SK-N-SH (cell line): Measurements from ENCODE around the gene NOP16. TPM values are rescaled to one million over a fixed set of nuclear protein-coding genes. Genes with fewer than 3 reads are reported as not detected.

Experiments
- CTCF ChIA-PET: fragments of 300-600, 350-600 bp; formaldehyde crosslinking; extraction: SDS; loops from one replicate; lab custom pipeline; 2021; lab: Yijun Ruan, JAX
- POLR2A ChIA-PET: fragments of 350-600 bp; sonication (Branson Sonifier 250); formaldehyde crosslinking; extraction: SDS; loops from one replicate; lab custom pipeline; 2020; ENCODE audit warnings: antibody characterized with exemption, inconsistent platforms; lab: Yijun Ruan, JAX
- DNase-seq: peaks from one replicate; pipeline ENCODE4 v3.0.0; 2012
- H2AFZ ChIP-seq: fragments of 200-600 bp; sonication (generic); 2 replicates; pipeline ENCODE4 v1.8.1; 2016; ENCODE audit warnings: antibody characterized with exemption, mild to moderate bottlenecking, low read depth
- H3F3A ChIP-seq: fragments of 200-600 bp; sonication (generic); replicated peaks from 2 replicates; pipeline ENCODE3; 2016; ENCODE audit warnings: antibody characterized with exemption, mild to moderate bottlenecking; ENCODE audit not compliant: insufficient read depth
- H3K27ac ChIP-seq, 2 experiments: fragments of 200-500 bp in 1 of 2; fragments of 200-600 bp in 1 of 2; sonication (Bioruptor generic) in 1 of 2; sonication (generic), shearing (Covaris generic) in 1 of 2; 2 replicates each; pipeline versions ENCODE4 v1.5.1 to v1.6.1; 2014 to 2016; ENCODE audit warnings: low read depth in 2 of 2, inconsistent platforms in 1 of 2, low read length in 1 of 2, mild to moderate bottlenecking in 1 of 2, mixed read lengths in 1 of 2
- H3K27me3 ChIP-seq: fragments of 200-600 bp; sonication (generic), shearing (Covaris generic); 2 replicates; pipeline ENCODE4 v1.6.1; 2016; ENCODE audit warnings: mixed run types; ENCODE audit not compliant: insufficient read depth
- H3K36me3 ChIP-seq, 2 experiments: fragments of 200-500 bp in 1 of 2; fragments of 200-600 bp in 1 of 2; sonication (Bioruptor generic) in 1 of 2; sonication (generic) in 1 of 2; replicated peaks in 1 of 2; 2 replicates each; pipeline versions ENCODE3 to v1.5.1; 2014 to 2016; ENCODE audit warnings: low read length in 1 of 2, mild to moderate bottlenecking in 1 of 2; ENCODE audit not compliant: insufficient read depth in 2 of 2, control insufficient read depth in 1 of 2
- H3K4me1 ChIP-seq, 2 experiments: fragments of 200-500 bp in 1 of 2; fragments of 200-600 bp in 1 of 2; sonication (Bioruptor generic) in 1 of 2; sonication (generic), shearing (Covaris generic) in 1 of 2; 2 replicates each; pipeline versions ENCODE4 v1.5.1 to v1.6.1; 2014 to 2016; ENCODE audit warnings: low read depth in 1 of 2, low read length in 1 of 2, mixed run types in 1 of 2; ENCODE audit not compliant: insufficient read depth in 2 of 2, control insufficient read depth in 1 of 2
- H3K4me2 ChIP-seq: fragments of 200-600 bp; sonication (generic), shearing (Covaris generic); 2 replicates; pipeline ENCODE4 v1.6.1; 2017; ENCODE audit warnings: mixed run types
- H3K4me3 ChIP-seq, 2 experiments: fragments of 200-500 bp in 1 of 2; fragments of 200-600 bp in 1 of 2; sonication (Bioruptor generic) in 1 of 2; sonication (generic), shearing (Covaris generic) in 1 of 2; 2 replicates each; pipeline versions ENCODE4 v1.5.1 to v1.8.1; 2014 to 2016; ENCODE audit warnings: low read depth in 2 of 2, inconsistent platforms in 1 of 2, low read length in 1 of 2, mild to moderate bottlenecking in 1 of 2, mixed read lengths in 1 of 2, moderate library complexity in 1 of 2
- H3K79me2 ChIP-seq: fragments of 200-600 bp; sonication (generic); 2 replicates; pipeline ENCODE4 v1.8.1; 2017; ENCODE audit warnings: mild to moderate bottlenecking; ENCODE audit not compliant: insufficient read depth
- H3K9ac ChIP-seq: fragments of 200-600 bp; sonication (generic); 2 replicates; pipeline ENCODE4 v1.6.1; 2017; ENCODE audit warnings: mixed run types
- H3K9me2 ChIP-seq: fragments of 200-600 bp; sonication (generic); 2 replicates; pipeline ENCODE4 v1.6.1; 2017; ENCODE audit warnings: mixed run types
- H3K9me3 ChIP-seq: fragments of 200-600 bp; sonication (generic); 2 replicates; pipeline ENCODE4 v1.6.1; 2017; ENCODE audit warnings: mixed run types, mild to moderate bottlenecking, moderate library complexity
- H4K20me1 ChIP-seq: fragments of 200-600 bp; sonication (generic); 2 replicates; pipeline ENCODE4 v1.6.1; 2017; ENCODE audit warnings: mild to moderate bottlenecking, mixed run types; ENCODE audit not compliant: insufficient read depth
- CHD2 ChIP-seq: fragments of 150-350 bp; IDR thresholded peaks from 2 replicates; pipeline ENCODE4 v1.6.1; 2018; ENCODE audit warnings: low read length; ENCODE audit not compliant: partially characterized antibody
- CTCF ChIP-seq: fragments of 200-600 bp; sonication (generic); IDR thresholded peaks from 2 replicates; pipeline ENCODE4 v1.6.1; 2017; ENCODE audit warnings: antibody characterized with exemption, mild to moderate bottlenecking, moderate library complexity
- ELF1 ChIP-seq: IDR thresholded peaks from 2 replicates; pipeline ENCODE4 v1.4.0; 2012
- EP300 ChIP-seq, 2 experiments: IDR thresholded peaks; 2 replicates each; pipeline versions ENCODE4 v1.4.0 to v1.6.1; 2012; ENCODE audit warnings: borderline replicate concordance in 1 of 2, low read depth in 1 of 2, low read length in 1 of 2
- EZH2phosphoT487 ChIP-seq: fragments of 200-600 bp; sonication (generic); IDR thresholded peaks from 2 replicates; pipeline ENCODE4 v1.6.1; 2017; ENCODE audit warnings: low read depth, mixed run types, mild to moderate bottlenecking, antibody characterized with exemption, moderate library complexity, borderline replicate concordance
- FOXJ3 ChIP-seq: sonication (generic); formaldehyde crosslinking; IDR thresholded peaks from 2 replicates; pipeline ENCODE4 v1.5.1; 2020; ENCODE audit warnings: mild to moderate bottlenecking, missing genetic modification reagents
- GABPA ChIP-seq: IDR thresholded peaks from 2 replicates; pipeline ENCODE4 v1.4.0; 2012; ENCODE audit warnings: low read depth, mild to moderate bottlenecking
- IRF3 ChIP-seq: fragments of 150-350 bp; IDR thresholded peaks from 2 replicates; pipeline ENCODE4 v1.6.1; 2016; ENCODE audit warnings: mild to moderate bottlenecking, low read depth, low read length
- JUND ChIP-seq: IDR thresholded peaks from 2 replicates; pipeline ENCODE4 v1.4.0; 2012
- MAX ChIP-seq: IDR thresholded peaks from 2 replicates; pipeline ENCODE4 v1.4.0; 2012; ENCODE audit warnings: low read depth
- MEF2A ChIP-seq: IDR thresholded peaks from 2 replicates; pipeline ENCODE4 v1.4.0; 2012; ENCODE audit warnings: low read depth, borderline replicate concordance
- NRF1 ChIP-seq: IDR thresholded peaks from 2 replicates; pipeline ENCODE4 v1.6.1; 2012; ENCODE audit warnings: low read depth, mild to moderate bottlenecking, low read length
- RAD21 ChIP-seq: IDR thresholded peaks from 2 replicates; pipeline ENCODE4 v1.6.1; 2012; ENCODE audit warnings: mild to moderate bottlenecking, low read length
- RCOR1 ChIP-seq: fragments of 150-350 bp; IDR thresholded peaks from 2 replicates; pipeline ENCODE4 v1.6.1; 2017; ENCODE audit warnings: antibody characterized with exemption, low read length
- REST ChIP-seq: IDR thresholded peaks from 2 replicates; pipeline ENCODE4 v1.6.1; 2012; ENCODE audit warnings: mild to moderate bottlenecking, low read depth, low read length, moderate library complexity
- SMC3 ChIP-seq: IDR thresholded peaks from 2 replicates; pipeline ENCODE4 v1.6.1; 2012; ENCODE audit warnings: low read depth, low read length, improper control_type of control experiment
- USF2 ChIP-seq: fragments of 150-350 bp; IDR thresholded peaks from 2 replicates; pipeline ENCODE4 v1.6.1; 2017; ENCODE audit warnings: antibody characterized with exemption, low read length, low read depth, borderline replicate concordance
- WGBS: methylation state at CpG from one replicate; pipeline ENCODE4 v1.1.6; 2017; ENCODE audit warnings: low lambda C conversion rate; 5-methylcytosine and 5-hydroxymethylcytosine counted together
- polyA plus RNA-seq, 3 experiments: library from polyadenylated mRNA; depleted of rRNA; stranded (reverse); fragments of >200 nt; gene quantifications; 2 replicates each; pipeline ENCODE4 v1.2.3, GENCODE V29; 2012

The NOP16 gene
- polyA plus RNA-seq, 1 of the 3 experiments (the other 2 are of a cell fraction) = 158 TPM

GRCh38 chr5:176425138-176425537 lies 36.7 kb upstream of the NOP16 start (continued):
- no peak for TF ChIP-seq CTCF
- TF ChIP-seq JUND = no peak
- TF ChIP-seq RCOR1 = no peak
- TF ChIP-seq EP300 (IDR thresholded peaks at IDR 0.05; ENCODE audit: borderline replicate concordance in 1 of 2, low read depth in 1 of 2, low read length in 1 of 2) = no peak
- TF ChIP-seq ELF1 = no peak
- TF ChIP-seq IRF3 = no peak
- TF ChIP-seq GABPA = no peak
- TF ChIP-seq MAX = no peak
- TF ChIP-seq CHD2 = no peak
- TF ChIP-seq EZH2phosphoT487 = no peak

GRCh38 chr5:176424181-176424580 lies 35.8 kb upstream of the NOP16 start:
- CTCF ChIA-PET = no interaction called here

More at GRCh38 chr5:176424181-176424580, 35.8 kb upstream of the NOP16 start:
- no peak overlapping the region for H3K9ac ChIP-seq
- no peaks in the 10 kb centered on the region for H3F3A ChIP-seq
- no peaks in the 10 kb centered on the region for H3K36me3 ChIP-seq
- no peaks in the 10 kb centered on the region for H3K9me2 ChIP-seq
- no peak overlapping the region for H3K4me2 ChIP-seq
- H4K20me1 ChIP-seq = no peaks in the 10 kb centered on the region
- DNase-seq = no peak
- no peaks in the 10 kb centered on the region for H3K79me2 ChIP-seq
- no peak overlapping the region for H3K4me3 ChIP-seq
- WGBS = 50% methylated on average over 3 of the region's 3 CpGs
- POLR2A ChIA-PET = no interaction called here
- TF ChIP-seq RAD21 (no peak), CTCF (no peak), SMC3 (no peak), IRF3 (no peak), JUND (no peak), REST (no peak), NRF1 (no peak), USF2 (no peak), CHD2 (no peak), FOXJ3 (no peak), MEF2A (no peak)
- H3K9me3 ChIP-seq = no peaks in the 10 kb centered on the region
- no peak overlapping the region for H3K27ac ChIP-seq
- H2AFZ ChIP-seq = no peak overlapping the region
- no peaks in the 10 kb centered on the region for H3K4me1 ChIP-seq
- no peaks in the 10 kb centered on the region; the same call in 1 of the 2 replicates for H3K27me3 ChIP-seq
